A673 (cell line): ENCODE results near the gene PCED1A. TPM values are rescaled to one million over a fixed set of nuclear protein-coding genes. Genes with fewer than 3 reads are reported as not detected.

Source experiments
- BruUV-seq: library from RNA; stranded (reverse); fragments of 400-500 nt; replicated peaks from 2 replicates; lab custom pipeline; 2021; lab: Mats Ljungman, UMichigan
- CTCF ChIA-PET: fragments of 300-600 bp; sonication (Branson Sonifier 250); formaldehyde crosslinking; loops from one replicate; lab custom pipeline; 2022; ENCODE audit warnings: antibody characterized with exemption; lab: Charles Lee
- POLR2A ChIA-PET: fragments of 300-600 bp; sonication (Branson Sonifier 250); formaldehyde crosslinking; loops from one replicate; lab custom pipeline; 2022; ENCODE audit warnings: antibody characterized with exemption; ENCODE audit not compliant: low non-redundant PET; lab: Charles Lee
- DNase-seq: peaks from one replicate; pipeline ENCODE4 v3.0.0-alpha.2; 2015; ENCODE audit warnings: low spot score
- H3K27ac ChIP-seq: fragments of 200-600 bp; sonication (generic); 2 replicates; pipeline ENCODE4 v1.5.1; 2016; ENCODE audit warnings: mixed run types, low read depth, mild to moderate bottlenecking, mixed read lengths, antibody characterized with exemption, low read length; ENCODE audit not compliant: poor library complexity, severe bottlenecking
- H3K27me3 ChIP-seq: fragments of 200-600 bp; sonication (generic); replicated peaks from 2 replicates; pipeline ENCODE4 v1.6.1; 2017; ENCODE audit warnings: mixed run types, low read depth, mild to moderate bottlenecking, mixed read lengths, antibody characterized with exemption, low read length; ENCODE audit not compliant: insufficient read depth, poor library complexity
- H3K36me3 ChIP-seq: fragments of 200-600 bp; sonication (generic); 2 replicates; pipeline ENCODE4 v1.6.1; 2016; ENCODE audit warnings: mixed run types, mild to moderate bottlenecking, mixed read lengths, antibody characterized with exemption, low read length; ENCODE audit not compliant: insufficient read depth, poor library complexity, severe bottlenecking
- H3K4me1 ChIP-seq: fragments of 200-600 bp; sonication (generic); 2 replicates; pipeline ENCODE4 v1.6.1; 2017; ENCODE audit warnings: mixed run types, mild to moderate bottlenecking, mixed read lengths, antibody characterized with exemption, low read length; ENCODE audit not compliant: insufficient read depth, poor library complexity, severe bottlenecking
- H3K4me3 ChIP-seq: fragments of 200-600 bp; sonication (generic); 2 replicates; pipeline ENCODE4 v1.5.1; 2016; ENCODE audit warnings: low read depth, mixed run types, mild to moderate bottlenecking, mixed read lengths, low read length; ENCODE audit not compliant: poor library complexity, severe bottlenecking
- H3K9me3 ChIP-seq: fragments of 200-600 bp; sonication (generic); 2 replicates; pipeline ENCODE4 v1.6.1; 2016; ENCODE audit warnings: mixed run types, low read depth, mild to moderate bottlenecking, mixed read lengths, antibody characterized with exemption, low read length; ENCODE audit not compliant: poor library complexity, severe bottlenecking
- CTCF ChIP-seq: fragments of 300-800, 200-600 bp; sonication (generic); conservative IDR thresholded peaks from 2 replicates; pipeline ENCODE4 v1.5.1; 2017; ENCODE audit warnings: low read depth, mild to moderate bottlenecking, antibody characterized with exemption, low read length, moderate library complexity, mixed read lengths
- EZH2 ChIP-seq: fragments of 200-600 bp; sonication (generic); IDR thresholded peaks from 2 replicates; pipeline ENCODE4 v1.6.1; 2017; ENCODE audit warnings: borderline replicate concordance, low read depth, mild to moderate bottlenecking, mixed read lengths, antibody characterized with exemption, low read length; ENCODE audit not compliant: poor library complexity, severe bottlenecking
- intact Hi-C: fragments of 100-400 bp; cut with micrococcal nuclease; formaldehyde crosslinking; loops from one replicate; pipeline ENCODE4 v1.10.0; 2022; ENCODE audit not compliant: unreplicated experiment
- total RNA-seq: library from RNA; stranded (reverse); gene quantifications from 2 replicates; pipeline ENCODE4 v1.2.3, GENCODE V29; 2021

Gene PCED1A
- total RNA-seq, 1 experiment from 2014 or later: 32.8 TPM

GRCh38 chr20:2880650-2881049, 40.2 kb upstream of the PCED1A start:
- H3K4me3 ChIP-seq: no peak overlapping the region
- TF ChIP-seq EZH2: no peak
- TF ChIP-seq CTCF: no peak
- BruUV-seq: no TSS peak
- CTCF ChIA-PET: no interaction called here
- intact Hi-C loops: no loop called here
- H3K9me3 ChIP-seq: no peaks in the 10 kb centered on the region
- DNase-seq: no peak
- H3K27me3 ChIP-seq: no peaks in the 10 kb centered on the region
- H3K36me3 ChIP-seq: no peaks in the 10 kb centered on the region
- no peak overlapping the region for H3K27ac ChIP-seq
- peaks cover 1% of the 10 kb centered on the region for H3K4me1 ChIP-seq
- POLR2A ChIA-PET: no interaction called here

GRCh38 chr20:2879146-2879545, 38.7 kb upstream of the PCED1A start:
- no peaks in the 10 kb centered on the region for H3K9me3 ChIP-seq
- no peak for DNase-seq
- TF ChIP-seq EZH2: no peak
- H3K36me3 ChIP-seq: no peaks in the 10 kb centered on the region
- CTCF ChIA-PET: no interaction called here
- intact Hi-C loops: no loop called here
- BruUV-seq: no TSS peak
- no peaks in the 10 kb centered on the region for H3K27me3 ChIP-seq
- H3K4me3 ChIP-seq: no peak overlapping the region
- H3K4me1 ChIP-seq: peaks cover 7% of the 10 kb centered on the region
- POLR2A ChIA-PET: no interaction called here
- no peak overlapping the region for H3K27ac ChIP-seq

- Histone ChIP-seq H3K4me1 (peaks cover 7% of the 10 kb centered on the region), H3K36me3 (no peaks in the 10 kb centered on the region), H3K4me3 (no peak overlapping the region), H3K27ac (no peak overlapping the region), H3K9me3 (no peaks in the 10 kb centered on the region), H3K27me3 (no peaks in the 10 kb centered on the region)
- intact Hi-C loops: no loop called here
- ChIA-PET POLR2A (no interaction called here), CTCF (no interaction called here)
- TF ChIP-seq CTCF (no peak), EZH2 (no peak)
- BruUV-seq: no TSS peak
- no peak for DNase-seq
Measured at GRCh38 chr20:2878515-2878914, 38.1 kb upstream of the PCED1A start.

GRCh38 chr20:2875690-2876203, 35.3 kb upstream of the PCED1A start:
- no peak overlapping the region for H3K27ac ChIP-seq
- no peaks in the 10 kb centered on the region for H3K36me3 ChIP-seq
- BruUV-seq: no TSS peak
- H3K4me1 ChIP-seq: peaks cover 25% of the 10 kb centered on the region
- CTCF ChIA-PET: no interaction called here
- POLR2A ChIA-PET: no interaction called here
- H3K27me3 ChIP-seq: no peaks in the 10 kb centered on the region
- TF ChIP-seq EZH2: no peak
- TF ChIP-seq CTCF: no peak
- no peaks in the 10 kb centered on the region for H3K9me3 ChIP-seq
- H3K4me3 ChIP-seq: no peak overlapping the region
- intact Hi-C loops: no loop called here
- DNase-seq: no peak
